ENCODE results near the gene ZDHHC5. TPM values are rescaled to one million over a fixed set of nuclear protein-coding genes. Genes with fewer than 3 reads are reported as not detected.

The ZDHHC5 gene
- total RNA-seq, 1 experiment from 2014 or later = 80.6 TPM

DNA sequence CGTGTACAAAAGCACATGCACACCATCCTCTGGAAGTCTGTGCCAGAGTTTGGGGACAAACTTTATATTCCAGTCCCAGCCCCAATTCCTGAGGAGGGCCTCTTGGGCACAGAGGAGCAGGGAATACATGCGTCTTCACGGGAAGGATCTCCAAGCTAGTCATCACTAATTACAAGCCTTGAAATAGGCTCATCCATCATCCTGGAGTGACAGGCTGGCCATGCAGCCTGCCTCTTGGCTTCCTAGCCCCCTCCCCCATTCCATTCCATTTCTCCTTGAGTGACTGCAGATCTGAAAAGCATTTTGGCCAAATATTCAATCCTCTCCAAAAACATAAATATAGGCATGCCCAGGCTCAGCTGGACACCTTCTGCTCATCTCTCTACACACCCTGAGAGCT lies 45.7 kb upstream of the ZDHHC5 start:
- ChIA-PET POLR2A (no interaction called here), CTCF (no interaction called here)
- H3K27me3 ChIP-seq (ENCODE audit: control insufficient read depth, insufficient read depth, low read length) = no peaks in the 10 kb centered on the region
- no TSS peak for BruUV-seq (replicated peaks)
- no peak overlapping the region for H3K4me3 ChIP-seq (ENCODE audit: low read depth in 2 of 2, low read length in 2 of 2)
- no peaks in the 10 kb centered on the region for H3K36me3 ChIP-seq (ENCODE audit: control insufficient read depth, insufficient read depth, low read length)
- in situ Hi-C loops (cut with HindIII; ENCODE audit: low pct_unique_long_range_greater_than_20kb, low sequenced_read_pairs) = no loop called here
- DNase-seq (ENCODE audit: low read depth, low spot score) (no peak), ATAC-seq (no peak)
- no peak overlapping the region for H3K27ac ChIP-seq (ENCODE audit: low read length)
- no peak for TF ChIP-seq SIN3A (IDR thresholded peaks at IDR 0.05; ENCODE audit: borderline replicate concordance, insufficient read depth, low read depth, low read length)
- no peak for TF ChIP-seq POLR2AphosphoS5 (IDR thresholded peaks at IDR 0.05; ENCODE audit: low read depth, low read length)
- TF ChIP-seq TCF7L2 (IDR thresholded peaks at IDR 0.05; ENCODE audit: low read depth, low read length) = no peak
- TF ChIP-seq, protein P1, sequence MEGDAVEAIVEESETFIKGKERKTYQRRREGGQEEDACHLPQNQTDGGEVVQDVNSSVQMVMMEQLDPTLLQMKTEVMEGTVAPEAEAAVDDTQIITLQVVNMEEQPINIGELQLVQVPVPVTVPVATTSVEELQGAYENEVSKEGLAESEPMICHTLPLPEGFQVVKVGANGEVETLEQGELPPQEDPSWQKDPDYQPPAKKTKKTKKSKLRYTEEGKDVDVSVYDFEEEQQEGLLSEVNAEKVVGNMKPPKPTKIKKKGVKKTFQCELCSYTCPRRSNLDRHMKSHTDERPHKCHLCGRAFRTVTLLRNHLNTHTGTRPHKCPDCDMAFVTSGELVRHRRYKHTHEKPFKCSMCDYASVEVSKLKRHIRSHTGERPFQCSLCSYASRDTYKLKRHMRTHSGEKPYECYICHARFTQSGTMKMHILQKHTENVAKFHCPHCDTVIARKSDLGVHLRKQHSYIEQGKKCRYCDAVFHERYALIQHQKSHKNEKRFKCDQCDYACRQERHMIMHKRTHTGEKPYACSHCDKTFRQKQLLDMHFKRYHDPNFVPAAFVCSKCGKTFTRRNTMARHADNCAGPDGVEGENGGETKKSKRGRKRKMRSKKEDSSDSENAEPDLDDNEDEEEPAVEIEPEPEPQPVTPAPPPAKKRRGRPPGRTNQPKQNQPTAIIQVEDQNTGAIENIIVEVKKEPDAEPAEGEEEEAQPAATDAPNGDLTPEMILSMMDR (IDR thresholded peaks at IDR 0.05) = no peak
- H3K4me1 ChIP-seq (ENCODE audit: control insufficient read depth, insufficient read depth, low read length) = no peaks in the 10 kb centered on the region
- intact Hi-C loops (cut with micrococcal nuclease; ENCODE audit: unreplicated experiment) = no loop called here
- H3K9me3 ChIP-seq (ENCODE audit: control insufficient read depth, insufficient read depth, low read depth, low read length) = no peaks in the 10 kb centered on the region

GRCh38 chr11:57624864-57625263 lies 43.0 kb upstream of the ZDHHC5 start:
- H3K4me3 ChIP-seq (ENCODE audit: low read depth in 2 of 2, low read length in 2 of 2) = no peak overlapping the region
- ChIA-PET CTCF (no interaction called here), POLR2A (no interaction called here)
- BruUV-seq (replicated peaks) = no TSS peak
- DNase-seq (ENCODE audit: low read depth, low spot score) = no peak
- in situ Hi-C loops (cut with HindIII; ENCODE audit: low pct_unique_long_range_greater_than_20kb, low sequenced_read_pairs) (no loop called here), intact Hi-C loops (cut with micrococcal nuclease; ENCODE audit: unreplicated experiment) (no loop called here)
- H3K27ac ChIP-seq (ENCODE audit: low read length) = no peak overlapping the region
- H3K36me3 ChIP-seq (ENCODE audit: control insufficient read depth, insufficient read depth, low read length) = no peaks in the 10 kb centered on the region
- TF ChIP-seq, protein P2, sequence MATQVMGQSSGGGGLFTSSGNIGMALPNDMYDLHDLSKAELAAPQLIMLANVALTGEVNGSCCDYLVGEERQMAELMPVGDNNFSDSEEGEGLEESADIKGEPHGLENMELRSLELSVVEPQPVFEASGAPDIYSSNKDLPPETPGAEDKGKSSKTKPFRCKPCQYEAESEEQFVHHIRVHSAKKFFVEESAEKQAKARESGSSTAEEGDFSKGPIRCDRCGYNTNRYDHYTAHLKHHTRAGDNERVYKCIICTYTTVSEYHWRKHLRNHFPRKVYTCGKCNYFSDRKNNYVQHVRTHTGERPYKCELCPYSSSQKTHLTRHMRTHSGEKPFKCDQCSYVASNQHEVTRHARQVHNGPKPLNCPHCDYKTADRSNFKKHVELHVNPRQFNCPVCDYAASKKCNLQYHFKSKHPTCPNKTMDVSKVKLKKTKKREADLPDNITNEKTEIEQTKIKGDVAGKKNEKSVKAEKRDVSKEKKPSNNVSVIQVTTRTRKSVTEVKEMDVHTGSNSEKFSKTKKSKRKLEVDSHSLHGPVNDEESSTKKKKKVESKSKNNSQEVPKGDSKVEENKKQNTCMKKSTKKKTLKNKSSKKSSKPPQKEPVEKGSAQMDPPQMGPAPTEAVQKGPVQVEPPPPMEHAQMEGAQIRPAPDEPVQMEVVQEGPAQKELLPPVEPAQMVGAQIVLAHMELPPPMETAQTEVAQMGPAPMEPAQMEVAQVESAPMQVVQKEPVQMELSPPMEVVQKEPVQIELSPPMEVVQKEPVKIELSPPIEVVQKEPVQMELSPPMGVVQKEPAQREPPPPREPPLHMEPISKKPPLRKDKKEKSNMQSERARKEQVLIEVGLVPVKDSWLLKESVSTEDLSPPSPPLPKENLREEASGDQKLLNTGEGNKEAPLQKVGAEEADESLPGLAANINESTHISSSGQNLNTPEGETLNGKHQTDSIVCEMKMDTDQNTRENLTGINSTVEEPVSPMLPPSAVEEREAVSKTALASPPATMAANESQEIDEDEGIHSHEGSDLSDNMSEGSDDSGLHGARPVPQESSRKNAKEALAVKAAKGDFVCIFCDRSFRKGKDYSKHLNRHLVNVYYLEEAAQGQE (IDR thresholded peaks at IDR 0.05; ENCODE audit: insufficient read depth in 1 of 2, low read depth in 2 of 2, low read length in 1 of 2) = no peak
- no peak for TF ChIP-seq SIN3A (IDR thresholded peaks at IDR 0.05; ENCODE audit: borderline replicate concordance, insufficient read depth, low read depth, low read length)
- TF ChIP-seq, protein P1 (IDR thresholded peaks at IDR 0.05) = no peak
- no peak for TF ChIP-seq POLR2AphosphoS5 (IDR thresholded peaks at IDR 0.05; ENCODE audit: low read depth, low read length)
- no peak for TF ChIP-seq TCF7L2 (IDR thresholded peaks at IDR 0.05; ENCODE audit: low read depth, low read length)
- ATAC-seq = no peak
- H3K27me3 ChIP-seq (ENCODE audit: control insufficient read depth, insufficient read depth, low read length) = no peaks in the 10 kb centered on the region
- H3K4me1 ChIP-seq (ENCODE audit: control insufficient read depth, insufficient read depth, low read length) = no peaks in the 10 kb centered on the region
- no peaks in the 10 kb centered on the region for H3K9me3 ChIP-seq (ENCODE audit: control insufficient read depth, insufficient read depth, low read depth, low read length)
